ENCODE data around the gene NUAK1.

NUAK1 gene

DNA sequence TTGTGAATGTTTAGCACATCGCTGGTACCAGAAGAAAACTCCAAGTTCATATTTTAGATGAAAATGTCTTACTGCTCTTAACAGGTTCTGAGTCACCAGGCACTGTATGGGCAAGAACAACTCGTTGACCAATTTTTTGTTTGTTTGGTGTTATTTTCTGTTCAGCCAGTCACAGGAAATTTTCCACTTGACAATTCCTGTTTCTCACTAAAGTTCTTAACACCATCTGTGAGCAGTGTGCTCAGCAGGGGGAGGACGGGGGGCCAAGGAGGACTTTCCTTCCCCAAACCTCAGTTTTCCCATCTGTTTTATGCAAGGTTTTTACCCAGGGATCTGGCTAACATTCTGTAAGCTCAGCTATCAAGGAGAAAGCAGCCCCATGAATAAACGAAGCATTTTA lies 3.0 kb downstream of the NUAK1 start (continued):
- TF ChIP-seq, protein P1, sequence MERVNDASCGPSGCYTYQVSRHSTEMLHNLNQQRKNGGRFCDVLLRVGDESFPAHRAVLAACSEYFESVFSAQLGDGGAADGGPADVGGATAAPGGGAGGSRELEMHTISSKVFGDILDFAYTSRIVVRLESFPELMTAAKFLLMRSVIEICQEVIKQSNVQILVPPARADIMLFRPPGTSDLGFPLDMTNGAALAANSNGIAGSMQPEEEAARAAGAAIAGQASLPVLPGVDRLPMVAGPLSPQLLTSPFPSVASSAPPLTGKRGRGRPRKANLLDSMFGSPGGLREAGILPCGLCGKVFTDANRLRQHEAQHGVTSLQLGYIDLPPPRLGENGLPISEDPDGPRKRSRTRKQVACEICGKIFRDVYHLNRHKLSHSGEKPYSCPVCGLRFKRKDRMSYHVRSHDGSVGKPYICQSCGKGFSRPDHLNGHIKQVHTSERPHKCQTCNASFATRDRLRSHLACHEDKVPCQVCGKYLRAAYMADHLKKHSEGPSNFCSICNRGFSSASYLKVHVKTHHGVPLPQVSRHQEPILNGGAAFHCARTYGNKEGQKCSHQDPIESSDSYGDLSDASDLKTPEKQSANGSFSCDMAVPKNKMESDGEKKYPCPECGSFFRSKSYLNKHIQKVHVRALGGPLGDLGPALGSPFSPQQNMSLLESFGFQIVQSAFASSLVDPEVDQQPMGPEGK (CRISPR knock-in tag; IDR thresholded peaks at IDR 0.05; ENCODE audit: borderline replicate concordance), result no peak
- TF ChIP-seq ZNF8 (CRISPR knock-in tag; IDR thresholded peaks at IDR 0.05) (no peak), TOX (CRISPR knock-in tag; IDR thresholded peaks at IDR 0.05; ENCODE audit: borderline replicate concordance) (no peak), GLIS3 (CRISPR knock-in tag; IDR thresholded peaks at IDR 0.05) (no peak)

GRCh38 chr12:106135075-106135474 lies 3.7 kb downstream of the NUAK1 start:
- TF ChIP-seq ZFP30 (CRISPR knock-in tag; IDR thresholded peaks at IDR 0.05), result no peak
- TF ChIP-seq SNAI2 (CRISPR knock-in tag; IDR thresholded peaks at IDR 0.05), result no peak
- no peak for TF ChIP-seq ARNTL (CRISPR knock-in tag; IDR thresholded peaks at IDR 0.05; ENCODE audit: borderline replicate concordance, low read depth)
- no peak for TF ChIP-seq ZC3H10 (CRISPR knock-in tag; IDR thresholded peaks at IDR 0.05)
- no peak for TF ChIP-seq BACH2 (CRISPR knock-in tag; IDR thresholded peaks at IDR 0.05; ENCODE audit: borderline replicate concordance)
- TF ChIP-seq GLIS3 (CRISPR knock-in tag; IDR thresholded peaks at IDR 0.05), result no peak
- TF ChIP-seq TSHZ2 (CRISPR knock-in tag; IDR thresholded peaks at IDR 0.05), result no peak
- TF ChIP-seq, protein P2, sequence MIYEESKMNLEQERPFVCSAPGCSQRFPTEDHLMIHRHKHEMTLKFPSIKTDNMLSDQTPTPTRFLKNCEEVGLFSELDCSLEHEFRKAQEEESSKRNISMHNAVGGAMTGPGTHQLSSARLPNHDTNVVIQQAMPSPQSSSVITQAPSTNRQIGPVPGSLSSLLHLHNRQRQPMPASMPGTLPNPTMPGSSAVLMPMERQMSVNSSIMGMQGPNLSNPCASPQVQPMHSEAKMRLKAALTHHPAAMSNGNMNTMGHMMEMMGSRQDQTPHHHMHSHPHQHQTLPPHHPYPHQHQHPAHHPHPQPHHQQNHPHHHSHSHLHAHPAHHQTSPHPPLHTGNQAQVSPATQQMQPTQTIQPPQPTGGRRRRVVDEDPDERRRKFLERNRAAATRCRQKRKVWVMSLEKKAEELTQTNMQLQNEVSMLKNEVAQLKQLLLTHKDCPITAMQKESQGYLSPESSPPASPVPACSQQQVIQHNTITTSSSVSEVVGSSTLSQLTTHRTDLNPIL (CRISPR knock-in tag; IDR thresholded peaks at IDR 0.05; ENCODE audit: low read depth), result no peak
- no peak for TF ChIP-seq OSR1 (CRISPR knock-in tag; IDR thresholded peaks at IDR 0.05)
- no peak for ATAC-seq

DNA sequence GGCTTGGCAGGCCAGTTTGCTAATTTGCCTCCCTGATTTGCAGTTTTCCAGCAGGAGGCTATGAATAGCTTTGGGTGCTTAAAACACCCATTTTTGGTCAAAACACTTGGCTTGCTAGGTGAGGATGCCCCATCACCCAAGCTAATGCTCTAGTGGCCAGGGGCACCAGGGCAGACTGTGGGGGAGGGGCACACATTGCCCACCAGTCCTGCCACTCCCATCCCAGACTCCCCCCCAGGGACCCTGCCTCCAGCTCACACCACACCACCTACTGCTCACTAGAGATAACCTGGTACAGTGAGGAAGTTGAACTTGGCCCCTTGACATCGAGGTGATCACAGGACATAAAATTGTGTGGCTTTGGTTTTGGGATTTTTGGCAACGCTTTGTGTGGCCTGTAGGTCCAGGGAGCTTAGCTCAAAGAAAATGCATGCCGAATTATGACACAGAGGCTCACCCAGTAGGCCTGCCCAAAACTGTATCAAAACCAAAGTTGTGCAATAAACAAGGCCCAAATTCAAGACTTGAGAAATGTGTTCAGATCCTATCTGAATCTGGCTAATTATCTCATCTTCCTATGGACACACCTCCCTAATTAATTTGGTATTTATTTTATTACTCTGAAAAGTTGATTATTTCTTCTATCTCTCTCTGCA lies 4.3 kb downstream of the NUAK1 start:
- ATAC-seq, result no peak
- TF ChIP-seq ISL1 (CRISPR knock-in tag; IDR thresholded peaks at IDR 0.05) (no peak), ZFP30 (CRISPR knock-in tag; IDR thresholded peaks at IDR 0.05) (no peak), ESRRG (CRISPR knock-in tag; IDR thresholded peaks at IDR 0.05) (no peak), OSR1 (CRISPR knock-in tag; IDR thresholded peaks at IDR 0.05) (no peak), ZFP3 (CRISPR knock-in tag; IDR thresholded peaks at IDR 0.05) (no peak), ZC3H10 (CRISPR knock-in tag; IDR thresholded peaks at IDR 0.05) (no peak), CSDC2 (CRISPR knock-in tag; IDR thresholded peaks at IDR 0.05) (no peak), SNAI2 (CRISPR knock-in tag; IDR thresholded peaks at IDR 0.05) (no peak), ARNTL (CRISPR knock-in tag; IDR thresholded peaks at IDR 0.05; ENCODE audit: borderline replicate concordance, low read depth) (no peak), TOX (CRISPR knock-in tag; IDR thresholded peaks at IDR 0.05; ENCODE audit: borderline replicate concordance) (no peak), PPARA (CRISPR knock-in tag; IDR thresholded peaks at IDR 0.05; ENCODE audit: borderline replicate concordance) (no peak), GLIS3 (CRISPR knock-in tag; IDR thresholded peaks at IDR 0.05) (no peak), TSHZ2 (CRISPR knock-in tag; IDR thresholded peaks at IDR 0.05) (no peak), RARB (CRISPR knock-in tag; IDR thresholded peaks at IDR 0.05) (no peak), BACH2 (CRISPR knock-in tag; IDR thresholded peaks at IDR 0.05; ENCODE audit: borderline replicate concordance) (no peak), ZNF565 (CRISPR knock-in tag; conservative IDR thresholded peaks at IDR 0.05; ENCODE audit: low read depth) (no peak), ZNF8 (CRISPR knock-in tag; IDR thresholded peaks at IDR 0.05) (no peak)
- TF ChIP-seq, protein P1 (CRISPR knock-in tag; IDR thresholded peaks at IDR 0.05; ENCODE audit: borderline replicate concordance), result no peak
- TF ChIP-seq, protein P3, sequence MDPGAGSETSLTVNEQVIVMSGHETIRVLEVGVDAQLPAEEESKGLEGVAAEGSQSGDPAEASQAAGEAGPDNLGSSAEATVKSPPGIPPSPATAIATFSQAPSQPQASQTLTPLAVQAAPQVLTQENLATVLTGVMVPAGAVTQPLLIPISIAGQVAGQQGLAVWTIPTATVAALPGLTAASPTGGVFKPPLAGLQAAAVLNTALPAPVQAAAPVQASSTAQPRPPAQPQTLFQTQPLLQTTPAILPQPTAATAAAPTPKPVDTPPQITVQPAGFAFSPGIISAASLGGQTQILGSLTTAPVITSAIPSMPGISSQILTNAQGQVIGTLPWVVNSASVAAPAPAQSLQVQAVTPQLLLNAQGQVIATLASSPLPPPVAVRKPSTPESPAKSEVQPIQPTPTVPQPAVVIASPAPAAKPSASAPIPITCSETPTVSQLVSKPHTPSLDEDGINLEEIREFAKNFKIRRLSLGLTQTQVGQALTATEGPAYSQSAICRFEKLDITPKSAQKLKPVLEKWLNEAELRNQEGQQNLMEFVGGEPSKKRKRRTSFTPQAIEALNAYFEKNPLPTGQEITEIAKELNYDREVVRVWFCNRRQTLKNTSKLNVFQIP (CRISPR knock-in tag; IDR thresholded peaks at IDR 0.05; ENCODE audit: borderline replicate concordance, low read depth), result no peak

All from SK-N-SH treated with all-trans-retinoic acid at 6 μM for 48 hours (cell line).